GM12873 (cell line): ENCODE results near the gene HERC6.

ENCODE experiments used
- CTCF ChIP-seq: IDR thresholded peaks from 2 replicates; pipeline ENCODE4 v1.5.1; 2012; ENCODE audit warnings: low read depth, mild to moderate bottlenecking, moderate library complexity, low read length, control low read depth; ENCODE audit not compliant: insufficient read depth; ENCODE audit errors: missing control alignments

Gene HERC6

GRCh38 chr4:88467392-88467791 lies 88.7 kb downstream of the HERC6 start:
- no peak for TF ChIP-seq CTCF

- no peak for TF ChIP-seq CTCF
Measured at GRCh38 chr4:88477229-88477860, 98.7 kb downstream of the HERC6 start.

- no peak for TF ChIP-seq CTCF
Measured at GRCh38 chr4:88478247-88478646, 99.6 kb downstream of the HERC6 start.

- TF ChIP-seq CTCF, result no peak
Measured at GRCh38 chr4:88481537-88481936, 102.9 kb downstream of the HERC6 start.

GRCh38 chr4:88489100-88489761 lies 110.6 kb downstream of the HERC6 start:
- no peak for TF ChIP-seq CTCF
